ENCODE measurements around the gene AS3MT.

- TF ChIP-seq CTCF (IDR thresholded peaks at IDR 0.05) (no peak), EZH2 (IDR thresholded peaks at IDR 0.05) (no peak)
Measured at GRCh38 chr10:102888048-102888447, 18.8 kb downstream of the AS3MT start.

Measured in neural progenitor cell (in vitro differentiated cells).